Stimulated activated CD4-positive, alpha-beta T cell treated with anti-CD3 and anti-CD28 coated beads, Interleukin-4, amount 100 ng/mL, for 4 hours (primary cell): ENCODE results near the gene CHD3.

Experiments
- DNase-seq, 2 experiments: peaks; one replicate each; pipeline ENCODE4 v3.0.0-alpha.2; 2020

Gene CHD3

GRCh38 chr17:7888184-7888920 is at the start of gene CHD3:
CHD3 (plus strand) TSS chr17:7888789; CDS start chr17:7889001, 212 bp downstream.
- peak; percentile 59 to 61 for DNase-seq

- DNase-seq: no peak
Measured at GRCh38 chr17:7839190-7839875, 49.3 kb upstream of the CHD3 start.

DNA sequence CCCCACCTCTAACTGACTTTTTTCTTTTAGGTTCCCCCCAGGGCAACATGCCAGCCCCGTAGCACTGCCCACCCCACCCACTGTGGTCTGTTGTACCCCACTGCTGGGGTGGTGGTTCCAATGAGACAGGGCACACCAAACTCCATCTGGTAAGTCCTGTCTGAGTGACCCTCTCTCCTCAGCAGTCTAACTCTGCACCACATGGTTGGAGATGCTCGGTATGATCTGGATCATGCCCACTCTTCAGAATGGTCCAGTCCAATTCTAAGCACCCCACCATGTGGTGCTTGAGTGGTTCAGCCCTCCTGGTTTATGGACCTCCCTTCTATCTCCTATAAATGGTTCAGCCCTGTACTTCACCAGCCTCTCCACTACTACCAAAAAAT is 48.7 kb upstream of the CHD3 start:
- DNase-seq: no peak

DNA sequence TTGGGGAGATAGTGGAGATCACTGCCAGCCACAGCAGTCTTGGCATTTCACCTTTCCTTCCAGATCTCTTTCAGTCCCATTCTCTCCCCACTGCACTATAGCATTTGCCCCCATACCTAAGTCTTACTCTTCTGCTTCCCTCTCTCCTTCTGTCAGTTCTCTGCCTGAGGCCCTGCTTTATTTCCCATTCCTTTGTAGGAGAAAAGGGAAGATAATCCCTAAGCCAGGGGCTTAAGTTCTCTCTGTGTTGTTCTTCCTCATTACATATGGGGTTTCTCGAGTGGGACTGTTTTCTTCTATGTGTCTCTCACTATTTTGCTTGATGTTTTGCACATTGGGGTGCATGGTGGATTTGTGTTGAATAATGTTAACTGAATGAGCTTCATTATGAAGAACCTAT is 48.1 kb upstream of the CHD3 start:
- DNase-seq: no peak

- DNase-seq: no peak
Measured at GRCh38 chr17:7840875-7841274, 47.7 kb upstream of the CHD3 start.

DNA sequence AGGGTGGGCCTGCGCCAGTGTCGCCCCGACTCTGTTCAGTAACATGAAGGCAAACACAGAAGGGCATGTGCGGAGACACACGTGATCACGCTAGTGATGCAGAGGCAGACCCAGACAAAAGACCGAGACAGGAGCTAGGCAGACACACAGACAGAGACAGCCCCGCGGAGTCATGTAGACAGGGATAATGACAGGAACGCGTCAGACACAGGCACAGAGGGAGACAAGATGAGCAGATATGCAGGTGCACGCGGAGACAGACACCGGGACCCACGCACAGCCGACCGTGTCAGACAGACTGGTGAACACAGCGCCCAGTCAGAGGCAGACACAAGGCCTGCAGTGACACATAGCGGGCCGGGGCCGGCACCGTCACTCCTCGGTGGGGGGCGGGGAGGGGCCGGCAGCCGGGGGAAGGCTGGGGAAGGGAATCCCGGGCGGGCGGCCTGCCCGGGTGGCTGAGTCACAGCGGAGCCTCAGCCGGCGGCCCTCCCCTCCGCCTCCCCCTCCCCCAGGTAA is 47.1 kb upstream of the CHD3 start:
- peak; percentile 93 to 97 for DNase-seq

DNA sequence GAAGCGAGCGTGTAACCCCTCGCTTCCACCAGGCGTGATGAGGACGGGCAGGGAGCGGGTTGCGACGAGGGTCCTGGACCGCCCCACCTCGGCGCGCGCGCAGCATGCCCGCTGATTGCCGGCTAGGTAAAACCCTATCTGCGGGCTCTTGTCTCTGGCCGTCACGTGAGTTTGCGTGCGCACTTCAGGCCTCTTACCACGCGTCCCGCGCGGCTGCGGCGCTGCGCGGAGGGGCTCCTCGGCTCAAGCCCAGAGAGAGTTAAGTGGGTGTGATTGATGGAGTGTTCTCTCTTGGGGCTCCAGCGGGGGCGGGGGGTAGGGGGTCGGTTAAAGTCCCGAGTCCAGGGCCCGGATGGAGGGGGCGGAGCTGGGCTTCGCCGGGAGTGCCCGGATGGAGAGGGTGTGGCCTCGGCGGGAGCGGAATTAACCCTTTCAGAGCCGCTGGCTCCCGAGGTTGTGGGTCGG is 46.6 kb upstream of the CHD3 start:
- DNase-seq: peak; percentile 83 to 86

DNA sequence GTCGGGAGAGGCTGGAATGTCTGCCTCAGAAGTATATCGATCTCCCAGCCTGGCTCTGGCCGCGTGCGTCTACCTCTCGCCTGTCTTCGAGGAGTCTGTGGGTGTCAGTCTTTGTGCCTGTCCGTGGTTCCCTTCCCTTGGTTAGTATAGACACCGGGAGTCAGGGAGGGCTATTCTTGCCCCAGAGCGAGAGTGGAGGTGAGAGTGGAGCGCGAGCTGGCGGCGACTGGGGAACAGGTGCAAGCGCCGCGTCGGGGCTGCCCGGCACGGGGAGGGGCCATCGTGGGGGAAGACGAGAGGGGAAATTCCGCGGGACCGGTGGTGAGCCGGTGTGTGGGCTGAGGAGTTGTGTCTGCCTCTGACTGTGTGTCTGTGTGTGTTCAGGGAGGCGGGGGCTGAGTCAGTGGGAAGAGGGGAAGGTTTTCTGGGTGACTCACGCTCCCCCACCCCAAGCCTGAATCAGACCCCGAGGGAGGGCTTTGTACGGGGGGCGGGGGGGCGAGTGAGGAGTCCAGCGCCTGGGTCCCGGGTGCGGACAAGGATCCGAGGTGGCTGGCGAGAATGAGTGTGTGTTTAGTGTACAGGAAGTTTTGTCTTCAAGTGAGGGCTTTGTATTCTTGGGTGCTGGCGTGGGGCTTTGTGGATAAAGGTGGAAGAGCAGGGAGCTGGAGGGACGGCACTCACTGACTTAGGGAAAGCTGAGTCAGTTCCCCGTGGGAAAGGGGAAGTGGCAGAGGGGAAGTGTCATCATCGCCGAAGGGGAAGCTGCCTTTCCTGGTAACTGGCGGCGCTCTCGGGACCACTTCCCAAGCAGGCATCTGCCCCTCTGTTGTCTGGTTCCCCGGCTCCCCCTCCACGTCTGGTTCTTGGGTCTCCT is 46.0 kb upstream of the CHD3 start:
- peak; percentile 94 to 99 for DNase-seq

DNA sequence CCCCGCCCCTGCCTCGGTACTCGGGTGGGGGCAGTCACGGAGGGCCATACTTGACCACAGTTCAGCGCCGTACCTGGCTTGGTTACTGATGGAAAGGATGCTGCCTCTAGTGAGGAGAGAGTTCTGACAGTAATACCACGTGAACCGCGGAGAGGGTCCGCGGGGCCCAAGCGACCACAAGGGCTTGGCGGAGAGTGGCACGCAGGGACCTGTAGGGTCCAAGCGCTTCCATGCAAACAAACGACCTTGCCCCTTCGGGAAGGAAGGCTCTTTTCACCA is 45.4 kb upstream of the CHD3 start:
- no peak for DNase-seq

DNA sequence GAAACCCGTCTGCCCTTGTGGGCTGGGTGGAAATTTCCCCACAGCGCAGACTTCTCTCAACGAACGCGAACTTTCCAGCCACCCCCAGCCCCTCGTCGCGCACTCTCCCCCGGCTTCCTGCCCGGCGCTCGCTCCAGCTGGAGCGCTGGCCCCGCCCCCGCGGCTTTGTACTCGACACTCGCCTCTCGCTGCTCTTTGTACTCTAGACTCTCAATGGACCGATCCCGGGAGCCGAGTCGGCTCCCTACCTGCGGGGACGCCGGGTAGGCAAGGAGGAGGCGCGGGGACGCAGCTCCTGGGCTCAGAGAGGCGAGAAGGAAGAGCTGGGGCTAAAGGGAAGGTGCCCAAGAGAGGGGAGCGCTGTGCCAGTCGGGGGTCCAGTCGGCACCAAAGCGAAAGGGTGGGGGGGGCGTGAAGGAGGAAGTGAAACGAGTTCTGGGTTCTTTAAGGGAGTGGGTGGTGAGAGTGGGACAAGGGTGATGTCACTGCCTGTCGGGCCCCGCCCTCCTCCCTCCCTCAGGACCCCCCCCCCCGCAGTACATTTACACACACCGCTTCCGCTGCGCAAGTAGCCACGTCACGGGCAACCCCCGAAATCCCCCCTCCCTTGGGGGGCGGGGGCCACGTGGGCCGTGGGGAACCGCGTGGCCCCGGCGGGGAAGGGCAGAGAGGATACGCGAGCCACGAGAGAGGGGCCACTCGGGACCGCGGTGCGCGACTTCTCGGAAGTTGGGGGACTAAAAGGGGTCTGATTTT is 44.9 kb upstream of the CHD3 start:
- peak; percentile 90 to 95 for DNase-seq

DNA sequence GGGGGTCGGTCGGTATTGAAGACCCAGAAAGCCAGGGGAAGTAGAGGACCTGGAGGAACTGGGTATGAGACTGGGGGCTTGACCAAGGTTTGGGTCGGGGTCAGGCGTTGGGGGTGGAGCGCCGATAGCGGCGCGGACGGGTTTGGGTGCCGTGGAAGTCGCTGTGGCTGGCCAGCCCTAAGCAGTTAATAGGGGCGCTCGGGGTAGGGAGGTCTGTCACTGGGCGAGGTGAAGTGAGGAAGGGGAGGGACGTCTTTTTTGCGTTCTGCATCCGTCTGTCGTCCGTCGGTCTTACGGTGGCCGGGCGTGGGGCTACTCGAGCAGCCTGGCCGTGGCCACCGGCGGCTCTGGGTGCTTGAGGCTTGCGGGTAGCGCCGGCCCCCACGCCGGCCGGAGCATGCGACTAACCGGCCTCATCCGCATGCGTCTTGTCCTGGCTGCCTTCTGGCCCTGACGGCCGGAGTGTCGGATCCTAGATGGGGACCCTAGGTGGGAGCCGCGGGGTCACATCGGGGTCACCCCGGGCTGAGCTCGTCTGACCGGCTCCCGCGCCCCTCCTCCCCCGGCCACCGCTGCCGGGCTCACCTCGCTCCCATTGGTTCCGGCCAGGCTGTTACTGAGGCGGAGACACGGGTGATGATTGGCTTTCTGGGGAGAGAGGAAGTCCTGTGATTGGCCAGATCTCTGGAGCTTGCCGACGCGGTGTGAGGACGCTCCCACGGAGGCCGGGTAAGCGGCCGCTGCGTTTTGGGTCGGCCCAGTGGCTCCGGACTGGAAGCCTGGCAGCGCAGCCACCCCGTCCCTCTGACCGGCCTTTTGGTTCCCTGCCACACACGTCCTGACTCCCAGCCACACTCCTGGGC is 44.1 kb upstream of the CHD3 start:
- peak; percentile 76 to 79 for DNase-seq

- no peak for DNase-seq
Measured at GRCh38 chr17:7845359-7846062, 43.1 kb upstream of the CHD3 start.

GRCh38 chr17:7846063-7846735 is 42.4 kb upstream of the CHD3 start:
- no peak for DNase-seq

- no peak for DNase-seq
Measured at GRCh38 chr17:7846765-7847661, 41.6 kb upstream of the CHD3 start.

DNA sequence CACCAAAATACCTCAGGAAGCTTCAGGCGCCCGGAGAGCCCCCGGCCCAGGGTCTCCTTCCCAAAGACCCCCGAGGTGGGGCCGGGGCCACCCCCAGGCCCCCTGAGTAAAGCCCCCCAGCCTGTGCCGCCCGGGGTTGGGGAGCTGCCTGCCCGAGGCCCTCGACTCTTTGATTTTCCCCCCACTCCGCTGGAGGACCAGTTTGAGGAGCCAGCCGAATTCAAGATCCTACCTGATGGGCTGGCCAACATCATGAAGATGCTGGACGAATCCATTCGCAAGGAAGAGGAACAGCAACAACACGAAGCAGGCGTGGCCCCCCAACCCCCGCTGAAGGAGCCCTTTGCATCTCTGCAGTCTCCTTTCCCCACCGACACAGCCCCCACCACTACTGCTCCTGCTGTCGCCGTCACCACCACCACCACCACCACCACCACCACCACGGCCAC is 40.4 kb upstream of the CHD3 start:
- DNase-seq: no peak

DNA sequence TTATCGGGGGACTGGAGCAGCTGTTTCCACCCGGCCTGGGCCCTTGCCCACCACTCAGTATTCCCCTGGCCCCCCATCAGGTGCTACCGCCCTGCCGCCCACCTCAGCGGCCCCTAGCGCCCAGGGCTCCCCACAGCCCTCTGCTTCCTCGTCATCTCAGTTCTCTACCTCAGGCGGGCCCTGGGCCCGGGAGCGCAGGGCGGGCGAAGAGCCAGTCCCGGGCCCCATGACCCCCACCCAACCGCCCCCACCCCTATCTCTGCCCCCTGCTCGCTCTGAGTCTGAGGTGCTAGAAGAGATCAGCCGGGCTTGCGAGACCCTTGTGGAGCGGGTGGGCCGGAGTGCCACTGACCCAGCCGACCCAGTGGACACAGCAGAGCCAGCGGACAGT is 39.9 kb upstream of the CHD3 start:
- DNase-seq: no peak

GRCh38 chr17:7849130-7849750 is 39.3 kb upstream of the CHD3 start:
- no peak for DNase-seq

DNA sequence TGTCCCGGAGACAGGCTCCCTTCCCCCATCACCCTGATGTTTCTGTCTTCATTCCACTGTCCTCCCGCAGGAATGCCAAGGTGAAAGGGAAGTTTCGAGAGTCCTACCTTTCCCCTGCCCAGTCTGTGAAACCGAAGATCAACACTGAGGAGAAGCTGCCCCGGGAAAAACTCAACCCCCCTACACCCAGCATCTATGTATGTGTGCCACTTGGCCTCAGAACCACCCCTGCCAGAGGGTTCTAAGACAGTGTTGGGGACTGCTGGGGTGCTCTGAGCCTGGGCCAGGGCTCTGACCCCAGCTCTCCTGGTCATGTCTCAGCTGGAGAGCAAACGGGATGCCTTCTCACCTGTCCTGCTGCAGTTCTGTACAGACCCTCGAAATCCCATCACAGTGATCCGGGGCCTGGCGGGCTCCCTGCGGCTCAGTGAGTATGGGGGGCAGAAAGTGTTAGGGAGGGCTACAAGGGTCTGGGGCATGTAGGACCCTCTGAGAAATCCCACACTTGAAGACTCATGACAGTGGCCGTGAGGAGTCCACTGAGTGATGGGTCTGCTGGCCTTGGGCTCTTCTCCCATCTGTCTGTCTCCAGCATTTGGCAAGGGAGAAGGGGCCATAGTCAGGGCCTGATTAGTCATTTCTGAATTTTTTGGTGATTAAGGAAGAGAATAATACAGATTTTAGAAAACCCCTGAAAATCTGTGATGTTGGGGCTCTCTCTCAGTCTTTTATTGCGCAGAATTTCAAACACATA is 38.7 kb upstream of the CHD3 start:
- DNase-seq: no peak
